WERI-Rb-1 (cell line): Measurements from ENCODE around the gene HMGCR.

ENCODE experiments used
- DNase-seq: peaks from one replicate; pipeline ENCODE4 v3.0.0-alpha.2; 2020
- H3K27ac ChIP-seq: fragments of 250-450 bp; sonication (Bioruptor Pico); 2 replicates; pipeline ENCODE4 v1.5.1; 2020; ENCODE audit warnings: mild to moderate bottlenecking, moderate library complexity
- H3K27me3 ChIP-seq: fragments of 250-450 bp; sonication (Bioruptor Pico); 2 replicates; pipeline ENCODE4 v1.5.1; 2021; ENCODE audit warnings: mild to moderate bottlenecking, low read depth, moderate library complexity; ENCODE audit not compliant: insufficient read depth, severe bottlenecking
- H3K36me3 ChIP-seq: fragments of 250-450 bp; sonication (Bioruptor Pico); 2 replicates; pipeline ENCODE4 v1.5.1; 2020; ENCODE audit warnings: mild to moderate bottlenecking, moderate library complexity
- H3K4me3 ChIP-seq: 2 replicates; pipeline ENCODE4 v1.5.1; 2011; ENCODE audit warnings: low read depth, mild to moderate bottlenecking, control low read depth, low read length
- H3K9me3 ChIP-seq: fragments of 250-450 bp; sonication (Bioruptor Pico); 2 replicates; pipeline ENCODE4 v1.5.1; 2021; ENCODE audit warnings: mild to moderate bottlenecking, moderate library complexity; ENCODE audit not compliant: severe bottlenecking
- CTCF ChIP-seq: IDR thresholded peaks from 2 replicates; pipeline ENCODE4 v1.5.1; 2011; ENCODE audit warnings: low read depth, mild to moderate bottlenecking, control low read depth, inconsistent platforms, low read length

Gene HMGCR

GRCh38 chr5:75364571-75365280, 27.7 kb downstream of the HMGCR start:
- no peaks in the 10 kb centered on the region for H3K27me3 ChIP-seq
- H3K36me3 ChIP-seq, result peaks cover 12% of the 10 kb centered on the region
- no peaks in the 10 kb centered on the region for H3K9me3 ChIP-seq
- H3K4me3 ChIP-seq, result no peak overlapping the region
- no peak overlapping the region for H3K27ac ChIP-seq
- TF ChIP-seq CTCF, result no peak
- peak; percentile 62 for DNase-seq

DNA sequence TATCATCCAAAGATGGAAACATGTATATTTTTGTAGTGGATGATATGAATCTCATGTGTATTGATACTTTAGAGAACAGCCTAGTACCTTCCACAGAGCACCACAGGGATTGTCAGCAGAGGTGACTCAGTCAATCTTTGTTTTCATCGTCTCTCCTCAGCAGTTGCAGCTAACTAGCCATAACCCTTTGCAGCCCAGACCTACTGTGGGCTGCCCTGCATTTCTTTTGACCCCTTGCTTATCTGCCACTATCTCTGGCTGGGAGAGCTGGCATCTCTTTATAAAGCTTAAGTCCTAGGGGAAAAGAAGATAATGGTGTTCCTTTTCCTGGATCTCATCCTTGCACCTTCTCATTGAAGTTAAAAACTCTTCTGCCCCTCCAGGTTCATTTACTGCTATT, 28.7 kb downstream of the HMGCR start:
- no peak for TF ChIP-seq CTCF
- H3K27ac ChIP-seq, result no peak overlapping the region
- H3K36me3 ChIP-seq, result peaks cover 2% of the 10 kb centered on the region
- no peak overlapping the region for H3K4me3 ChIP-seq
- no peak for DNase-seq
- H3K9me3 ChIP-seq, result no peaks in the 10 kb centered on the region
- H3K27me3 ChIP-seq, result no peaks in the 10 kb centered on the region

DNA sequence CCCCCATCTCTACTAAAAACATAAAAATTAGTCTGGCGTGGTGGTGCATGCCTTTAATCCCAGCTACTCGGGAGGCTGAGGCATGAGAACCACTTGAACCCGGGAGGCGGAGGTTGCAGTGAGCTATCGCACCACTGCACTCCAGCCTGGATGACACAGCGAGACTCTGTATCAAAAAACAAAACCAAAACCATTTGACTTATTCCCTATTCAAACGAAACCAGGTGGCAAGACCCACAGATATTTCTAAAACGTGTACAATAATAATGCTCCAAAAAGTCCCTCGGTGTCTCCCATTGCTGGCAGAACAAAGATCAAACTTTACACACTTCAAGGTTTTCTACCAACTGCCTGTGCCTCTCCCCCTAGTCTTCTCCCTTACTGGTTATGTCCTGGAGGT, 29.8 kb downstream of the HMGCR start:
- H3K27ac ChIP-seq, result no peak overlapping the region
- H3K9me3 ChIP-seq, result no peaks in the 10 kb centered on the region
- H3K36me3 ChIP-seq, result no peaks in the 10 kb centered on the region; the same call in 1 of the 2 replicates
- DNase-seq, result no peak
- H3K27me3 ChIP-seq, result no peaks in the 10 kb centered on the region
- H3K4me3 ChIP-seq, result no peak overlapping the region
- TF ChIP-seq CTCF, result no peak

GRCh38 chr5:75367401-75367800, 30.4 kb downstream of the HMGCR start:
- DNase-seq, result no peak
- no peak overlapping the region for H3K4me3 ChIP-seq
- H3K27ac ChIP-seq, result no peak overlapping the region
- H3K36me3 ChIP-seq, result no peaks in the 10 kb centered on the region; the same call in 1 of the 2 replicates
- no peaks in the 10 kb centered on the region for H3K27me3 ChIP-seq
- no peak for TF ChIP-seq CTCF
- no peaks in the 10 kb centered on the region for H3K9me3 ChIP-seq

DNA sequence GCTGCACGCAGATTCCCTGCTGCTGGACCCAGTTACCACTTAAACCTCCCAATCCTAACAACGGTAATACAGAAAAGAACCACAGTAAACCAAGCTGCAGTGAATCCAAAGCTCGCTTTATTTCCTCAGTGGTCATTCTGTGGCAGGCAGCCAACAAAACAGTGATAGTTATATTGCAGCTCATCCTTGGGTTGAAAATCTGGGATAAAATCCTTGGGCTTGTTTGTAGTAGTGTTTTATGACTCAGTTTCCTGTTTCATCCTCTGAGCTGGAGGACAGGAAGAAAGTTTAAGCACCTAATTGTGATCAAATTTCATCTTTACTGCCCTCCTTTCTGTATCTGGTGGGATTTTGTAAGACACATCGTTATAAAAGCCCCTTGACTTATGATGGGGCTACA, 31.4 kb downstream of the HMGCR start:
- TF ChIP-seq CTCF, result no peak
- no peak overlapping the region for H3K27ac ChIP-seq

DNA sequence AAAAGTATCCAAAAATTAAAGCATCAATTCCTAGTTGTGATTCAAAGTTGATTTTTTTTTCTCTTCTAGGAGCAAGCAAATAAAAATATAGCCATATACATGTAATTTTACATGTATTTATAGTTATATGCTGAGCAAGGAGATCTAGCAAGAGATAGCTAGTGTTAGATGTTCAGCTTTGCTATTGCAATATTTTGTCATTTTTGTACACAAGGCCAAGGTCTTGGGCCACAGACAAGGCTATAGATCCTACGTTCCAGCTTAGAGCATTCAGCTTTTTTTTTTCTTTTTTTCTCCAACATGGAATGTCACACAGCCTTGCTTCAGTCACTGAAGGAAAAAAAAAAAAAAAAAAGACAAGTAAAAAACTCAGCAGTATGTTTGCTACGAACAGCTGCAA, 36.8 kb downstream of the HMGCR start:
- H3K36me3 ChIP-seq, result peaks cover 2% of the 10 kb centered on the region
- no peak for DNase-seq
- no peak overlapping the region for H3K27ac ChIP-seq
- no peaks in the 10 kb centered on the region for H3K27me3 ChIP-seq
- H3K4me3 ChIP-seq, result no peak overlapping the region
- H3K9me3 ChIP-seq, result no peaks in the 10 kb centered on the region
- TF ChIP-seq CTCF, result no peak

More for the DNA sequence above, 31.4 kb downstream of the HMGCR start:
- Histone ChIP-seq H3K27me3 (no peaks in the 10 kb centered on the region), H3K9me3 (no peaks in the 10 kb centered on the region), H3K36me3 (no peaks in the 10 kb centered on the region), H3K4me3 (no peak overlapping the region)
- no peak for DNase-seq
